M059J (cell line): ENCODE results near the gene PPTC7. TPM values are rescaled to one million over a fixed set of nuclear protein-coding genes. Genes with fewer than 3 reads are reported as not detected.
"Not testable (repeated sequence)": the region's sequence is repeated elsewhere in the genome, so short reads cannot be mapped to it uniquely, and the experiment has no call there.

ENCODE experiments used
- DNase-seq: peaks from one replicate; pipeline ENCODE4 v3.0.0-alpha.2; 2012; ENCODE audit warnings: low read depth
- total RNA-seq: library from RNA; depleted of rRNA; stranded (reverse); fragments of >200 nt; shearing (Covaris generic); gene quantifications from 2 replicates; pipeline ENCODE4 v1.2.3, GENCODE V29; 2014

Gene PPTC7
- total RNA-seq, 1 experiment from 2014 or later: 5.2 TPM

GRCh38 chr12:110561471-110562201 is 21.5 kb downstream of the PPTC7 start:
- peak; percentile 47 for DNase-seq

- no peak for DNase-seq
Observed at GRCh38 chr12:110560946-110561345, 22.2 kb downstream of the PPTC7 start.

- DNase-seq: no peak
Observed at GRCh38 chr12:110560048-110560447, 23.1 kb downstream of the PPTC7 start.

GRCh38 chr12:110558945-110559344 is 24.2 kb downstream of the PPTC7 start:
- not testable (repeated sequence) for DNase-seq

- DNase-seq: no peak
Observed at GRCh38 chr12:110557300-110557699, 25.8 kb downstream of the PPTC7 start.

- peak; percentile 30 for DNase-seq
Observed at GRCh38 chr12:110556705-110557104, 26.4 kb downstream of the PPTC7 start.

- DNase-seq: peak; percentile 78
Observed at GRCh38 chr12:110555577-110556406, 27.3 kb downstream of the PPTC7 start.

- no peak for DNase-seq
Observed at GRCh38 chr12:110554184-110554583, 28.9 kb downstream of the PPTC7 start.

- DNase-seq: no peak
Observed at GRCh38 chr12:110550981-110551380, 32.1 kb downstream of the PPTC7 start.

GRCh38 chr12:110549716-110550115 is 33.4 kb downstream of the PPTC7 start:
- no peak for DNase-seq

- DNase-seq: no peak
Observed at GRCh38 chr12:110548678-110549077, 34.4 kb downstream of the PPTC7 start.

- no peak for DNase-seq
Observed at GRCh38 chr12:110547090-110547489, 36.0 kb downstream of the PPTC7 start.

GRCh38 chr12:110546339-110546738 is 36.8 kb downstream of the PPTC7 start:
- peak; percentile 94 for DNase-seq

GRCh38 chr12:110545812-110546211 is 37.3 kb downstream of the PPTC7 start:
- DNase-seq: peak; percentile 34

GRCh38 chr12:110545259-110545658 is 37.9 kb downstream of the PPTC7 start:
- peak; percentile 75 for DNase-seq

GRCh38 chr12:110543965-110544364 is 39.2 kb downstream of the PPTC7 start:
- no peak for DNase-seq

- DNase-seq: peak; percentile 83
Observed at GRCh38 chr12:110543252-110543959, 39.7 kb downstream of the PPTC7 start.

GRCh38 chr12:110540048-110540447 is 43.1 kb downstream of the PPTC7 start:
- no peak for DNase-seq

GRCh38 chr12:110538869-110539622 is 44.1 kb downstream of the PPTC7 start:
- DNase-seq: no peak

GRCh38 chr12:110537605-110538409 is 45.3 kb downstream of the PPTC7 start:
- peak; percentile 79 for DNase-seq
